ENCODE measurements around the gene ARHGDIB.

- TF ChIP-seq CTCF (IDR thresholded peaks at IDR 0.05) (no peak), EZH2phosphoT487 (IDR thresholded peaks at IDR 0.05) (no peak), EZH2 (IDR thresholded peaks at IDR 0.05) (no peak)
These were observed 32.5 kb downstream of the ARHGDIB start for GRCh38 chr12:14928931-14929330.

Data from neural progenitor cell (in vitro differentiated cells).